Activated T-cell treated with anti-CD3 and anti-CD28 coated beads, Interleukin-2, amount 50 U/mL, for 72 hours (primary cell): Measurements from ENCODE around the gene NSDHL. TPM values are rescaled to one million over a fixed set of nuclear protein-coding genes. Genes with fewer than 3 reads are reported as not detected.
A peak's percentile ranks its signal among the peaks of the same experiment; 100 is the strongest.
"Not testable (repeated sequence)": the region's sequence is repeated elsewhere in the genome, so short reads cannot be mapped to it uniquely, and the experiment has no call there.

Experiments
- ATAC-seq, 2 donors: fragments of 150-1000 bp; cut with Tn5 transposase; replicated peaks in 1 of 2; 2 replicates each; pipeline ENCODE4 v1.10.0; 2021; ENCODE audit warnings: moderate library complexity in 2 of 2, mild to moderate bottlenecking in 1 of 2
- DNase-seq, 2 donors: peaks; one replicate each; pipeline ENCODE4 v3.0.0; 2021 to 2022; ENCODE audit warnings: mixed read lengths in 1 of 2
- H3K27ac Mint-ChIP-seq: one replicate; pipeline ENCODE4 v1.8.0; 2022; ENCODE audit warnings: mild to moderate bottlenecking, moderate library complexity, mixed read lengths
- H3K27me3 Mint-ChIP-seq: one replicate; pipeline ENCODE4 v1.8.0; 2022; ENCODE audit warnings: low read depth, mixed read lengths
- H3K36me3 Mint-ChIP-seq, 2 donors: one replicate each; pipeline ENCODE4 v1.8.0; 2022; ENCODE audit warnings: mixed read lengths in 2 of 2, mild to moderate bottlenecking in 1 of 2; ENCODE audit not compliant: insufficient read depth in 2 of 2
- H3K4me1 Mint-ChIP-seq: one replicate; pipeline ENCODE4 v1.8.0; 2022; ENCODE audit warnings: low read depth, mixed read lengths
- H3K4me3 Mint-ChIP-seq, 2 donors: one replicate each; pipeline ENCODE4 v1.8.0; 2022; ENCODE audit warnings: mild to moderate bottlenecking in 2 of 2, mixed read lengths in 2 of 2, moderate library complexity in 2 of 2
- H3K9me3 Mint-ChIP-seq, 2 donors: one replicate each; pipeline ENCODE4 v1.8.0; 2022; ENCODE audit warnings: mixed read lengths in 2 of 2
- total RNA-seq, 2 donors: library from RNA; stranded (reverse); gene quantifications; one replicate each; pipeline ENCODE4 v1.2.3, GENCODE V29; 2022

NSDHL gene
- total RNA-seq, 2 donors from 2014 or later, result 10.8 to 13.9 TPM

GRCh38 chrX:152822383-152823086, 8.3 kb upstream of the NSDHL start:
- Mint-ChIP-seq H3K36me3 (no peaks in the 10 kb centered on the region), H3K27ac (no peak overlapping the region), H3K4me3 (no peak overlapping the region), H3K27me3 (peaks cover 21% of the 10 kb centered on the region), H3K9me3 (no peaks in the 10 kb centered on the region), H3K4me1 (no peaks in the 10 kb centered on the region)
- DNase-seq (no peak), ATAC-seq (no peak)

GRCh38 chrX:152823657-152824056, 7.2 kb upstream of the NSDHL start:
- no peak overlapping the region for H3K27ac Mint-ChIP-seq
- ATAC-seq (no peak), DNase-seq (no peak)
- peaks cover 14% of the 10 kb centered on the region for H3K27me3 Mint-ChIP-seq
- H3K4me3 Mint-ChIP-seq, result no peak overlapping the region
- H3K9me3 Mint-ChIP-seq, result no peaks in the 10 kb centered on the region
- H3K36me3 Mint-ChIP-seq, result no peaks in the 10 kb centered on the region
- H3K4me1 Mint-ChIP-seq, result no peaks in the 10 kb centered on the region

DNA sequence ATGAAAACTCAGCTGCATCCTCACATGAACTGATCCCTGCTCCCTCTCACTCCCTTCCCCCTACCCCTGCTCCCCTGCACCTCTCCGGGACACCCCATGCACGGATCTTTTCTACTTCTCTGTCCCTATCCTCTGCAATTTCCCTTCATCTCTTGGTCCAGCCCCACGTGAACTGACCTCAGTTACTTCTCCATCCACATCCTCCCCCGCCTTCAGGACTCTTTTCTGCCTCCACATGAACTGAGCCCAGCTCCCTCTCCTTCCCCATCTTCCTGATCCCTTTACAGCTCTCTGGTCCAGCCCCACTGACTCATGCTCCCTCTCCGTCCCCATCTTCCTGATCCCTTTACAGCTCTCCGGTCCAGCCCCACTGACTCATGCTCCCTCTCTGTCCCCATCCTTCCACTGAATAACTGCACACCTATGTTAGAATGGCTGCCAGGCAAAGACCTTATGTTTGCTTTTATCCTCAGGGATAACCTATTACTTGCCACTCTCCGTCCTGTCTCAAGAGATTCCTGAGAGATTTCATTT, 6.0 kb upstream of the NSDHL start:
- no peak overlapping the region for H3K27ac Mint-ChIP-seq
- H3K36me3 Mint-ChIP-seq, result no peaks in the 10 kb centered on the region
- H3K4me3 Mint-ChIP-seq, result no peak overlapping the region
- H3K27me3 Mint-ChIP-seq, result peaks cover 10% of the 10 kb centered on the region
- no peaks in the 10 kb centered on the region for H3K9me3 Mint-ChIP-seq
- ATAC-seq (no peak), DNase-seq (no peak)
- no peaks in the 10 kb centered on the region for H3K4me1 Mint-ChIP-seq

GRCh38 chrX:152831391-152831790, 528 bp downstream of the NSDHL start:
- Mint-ChIP-seq H3K27me3 (peaks cover 18% of the 10 kb centered on the region), H3K27ac (no peak overlapping the region), H3K4me3 (peak overlapping the region; percentile 94 to 96), H3K4me1 (peaks cover 16% of the 10 kb centered on the region), H3K9me3 (no peaks in the 10 kb centered on the region), H3K36me3 (peaks cover 0 to 2% of the 10 kb centered on the region in 2 donors)
- DNase-seq (no peak), ATAC-seq (no peak)

- H3K27me3 Mint-ChIP-seq, result peaks cover 18% of the 10 kb centered on the region
- H3K36me3 Mint-ChIP-seq, result peaks cover 3 to 7% of the 10 kb centered on the region in 2 donors
- peak overlapping the region; percentile 94 to 96 for H3K4me3 Mint-ChIP-seq
- H3K4me1 Mint-ChIP-seq, result peaks cover 16% of the 10 kb centered on the region
- peak overlapping the region; percentile 6 for H3K27ac Mint-ChIP-seq
- ATAC-seq, result no peak
- no peaks in the 10 kb centered on the region for H3K9me3 Mint-ChIP-seq
- DNase-seq, result no peak
Observed at GRCh38 chrX:152832520-152832919, 1.7 kb downstream of the NSDHL start.

DNA sequence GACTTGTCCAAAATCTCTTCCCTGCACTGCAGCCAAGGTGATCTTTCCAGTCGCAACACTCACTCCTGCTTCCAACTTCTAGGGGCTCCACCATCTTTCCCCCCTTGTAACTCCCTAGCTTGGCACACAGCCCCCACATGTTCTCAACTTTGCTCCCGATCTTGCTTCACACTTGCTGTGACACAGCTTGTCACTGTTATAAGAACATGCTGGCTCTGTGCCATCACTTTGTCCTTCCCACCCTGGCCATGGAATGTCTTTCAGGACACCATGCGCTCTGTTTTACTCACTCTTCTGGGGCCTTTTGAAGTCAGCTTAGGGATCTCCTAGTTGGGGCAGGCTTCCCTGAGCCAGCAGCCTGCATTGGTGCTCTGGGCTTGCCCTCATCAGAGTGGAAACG, 2.5 kb downstream of the NSDHL start:
- Mint-ChIP-seq H3K27me3 (peaks cover 18% of the 10 kb centered on the region), H3K9me3 (no peaks in the 10 kb centered on the region), H3K4me1 (peaks cover 16% of the 10 kb centered on the region), H3K27ac (no peak overlapping the region), H3K36me3 (peaks cover 3 to 7% of the 10 kb centered on the region in 2 donors), H3K4me3 (no peak overlapping the region)
- DNase-seq, result no peak
- no peak for ATAC-seq

DNA sequence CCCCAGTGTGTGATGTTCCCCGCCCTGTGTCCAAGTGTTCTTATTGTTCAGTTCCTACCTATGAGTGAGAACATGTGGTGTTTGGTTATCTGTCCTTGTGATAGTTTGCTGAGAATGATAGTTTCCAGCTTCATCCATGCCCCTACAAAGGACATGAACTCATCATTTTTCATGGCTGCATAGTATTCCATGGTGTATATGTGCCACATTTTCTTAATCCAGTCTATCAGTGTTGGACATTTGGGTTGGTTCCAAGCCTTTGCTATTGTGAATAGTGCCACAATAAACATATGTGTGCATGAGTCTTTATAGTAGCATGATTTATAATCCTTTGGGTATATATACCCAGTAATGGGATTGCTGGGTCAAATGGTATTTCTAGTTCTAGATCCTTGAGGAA, 4.6 kb downstream of the NSDHL start:
- H3K36me3 Mint-ChIP-seq, result peaks cover 3 to 10% of the 10 kb centered on the region in 2 donors
- H3K27me3 Mint-ChIP-seq, result peaks cover 19% of the 10 kb centered on the region
- not testable (repeated sequence) for H3K27ac Mint-ChIP-seq, DNase-seq, ATAC-seq, H3K4me3 Mint-ChIP-seq, H3K9me3 Mint-ChIP-seq
- H3K4me1 Mint-ChIP-seq, result peaks cover 16% of the 10 kb centered on the region

GRCh38 chrX:152842772-152843338, 12.0 kb downstream of the NSDHL start:
- Mint-ChIP-seq H3K4me1 (no peaks in the 10 kb centered on the region), H3K9me3 (no peaks in the 10 kb centered on the region), H3K27ac (no peak overlapping the region), H3K4me3 (no peak overlapping the region), H3K36me3 (peaks cover 0 to 4% of the 10 kb centered on the region in 2 donors), H3K27me3 (peaks cover 7% of the 10 kb centered on the region)
- ATAC-seq, result no peak
- DNase-seq, result no peak

DNA sequence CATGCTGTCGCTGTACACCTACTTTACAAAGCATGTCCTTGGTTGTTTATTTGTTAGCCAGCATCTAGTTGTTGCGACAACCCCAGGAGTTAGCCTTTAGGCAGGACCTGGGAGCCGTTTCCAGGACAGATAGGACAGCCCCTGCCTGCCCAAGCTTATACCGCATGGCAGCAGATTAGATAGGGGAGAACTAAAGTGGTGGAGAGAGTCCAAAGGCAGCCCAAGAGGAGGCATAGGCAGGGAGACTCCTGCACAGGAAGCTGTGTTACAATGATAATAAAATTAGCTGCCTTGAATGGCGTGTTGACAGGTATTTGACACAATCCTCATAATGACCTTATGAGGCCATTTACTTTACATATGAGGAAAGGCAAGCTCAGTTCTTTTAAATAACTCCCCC, 13.0 kb downstream of the NSDHL start:
- Mint-ChIP-seq H3K27ac (no peak overlapping the region), H3K36me3 (peaks cover 0 to 5% of the 10 kb centered on the region in 2 donors), H3K27me3 (peaks cover 15% of the 10 kb centered on the region), H3K4me1 (no peaks in the 10 kb centered on the region), H3K9me3 (no peaks in the 10 kb centered on the region), H3K4me3 (no peak overlapping the region)
- DNase-seq (no peak), ATAC-seq (no peak)

DNA sequence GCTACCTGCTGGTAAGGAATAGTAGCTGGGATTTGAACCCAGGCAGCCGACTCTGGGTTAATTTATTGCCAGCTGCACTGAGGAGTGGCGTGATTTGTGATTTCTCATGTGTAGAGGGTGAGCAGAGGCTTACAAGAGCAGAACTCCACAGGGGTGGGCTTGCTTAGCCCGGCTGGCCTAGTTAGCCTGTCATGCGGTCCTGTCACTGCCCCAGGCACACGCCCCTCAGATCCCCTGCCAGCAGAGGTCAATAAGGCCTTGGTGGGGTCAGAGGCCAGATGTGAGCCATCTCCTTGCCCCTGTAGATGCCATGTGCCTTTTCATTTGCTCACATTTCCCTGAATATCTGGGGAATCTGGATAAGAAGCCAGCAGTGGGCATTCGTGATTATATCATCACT, 13.4 kb downstream of the NSDHL start:
- no peak overlapping the region for H3K4me3 Mint-ChIP-seq
- DNase-seq (no peak), ATAC-seq (no peak)
- no peak overlapping the region for H3K27ac Mint-ChIP-seq
- H3K27me3 Mint-ChIP-seq, result peaks cover 18% of the 10 kb centered on the region
- H3K36me3 Mint-ChIP-seq, result peaks cover 0 to 5% of the 10 kb centered on the region in 2 donors
- no peaks in the 10 kb centered on the region for H3K4me1 Mint-ChIP-seq
- H3K9me3 Mint-ChIP-seq, result no peaks in the 10 kb centered on the region

GRCh38 chrX:152845618-152846240, 14.9 kb downstream of the NSDHL start:
- no peaks in the 10 kb centered on the region for H3K9me3 Mint-ChIP-seq
- no peaks in the 10 kb centered on the region for H3K4me1 Mint-ChIP-seq
- H3K36me3 Mint-ChIP-seq, result peaks cover 0 to 1% of the 10 kb centered on the region in 2 donors
- ATAC-seq (no peak), DNase-seq (no peak)
- H3K27ac Mint-ChIP-seq, result no peak overlapping the region
- no peak overlapping the region for H3K4me3 Mint-ChIP-seq
- peaks cover 11% of the 10 kb centered on the region for H3K27me3 Mint-ChIP-seq

GRCh38 chrX:152847281-152847680, 16.4 kb downstream of the NSDHL start:
- DNase-seq (no peak), ATAC-seq (no peak)
- Mint-ChIP-seq H3K9me3 (no peaks in the 10 kb centered on the region), H3K4me1 (no peaks in the 10 kb centered on the region), H3K36me3 (peaks cover 1 to 3% of the 10 kb centered on the region in 2 donors), H3K27ac (no peak overlapping the region), H3K27me3 (peaks cover 11% of the 10 kb centered on the region), H3K4me3 (no peak overlapping the region)

- H3K27me3 Mint-ChIP-seq, result peaks cover 23% of the 10 kb centered on the region
- H3K4me3 Mint-ChIP-seq, result no peak overlapping the region
- DNase-seq, result no peak
- ATAC-seq, result no peak
- no peak overlapping the region for H3K27ac Mint-ChIP-seq
- peaks cover 1 to 3% of the 10 kb centered on the region in 2 donors for H3K36me3 Mint-ChIP-seq
- no peaks in the 10 kb centered on the region for H3K9me3 Mint-ChIP-seq
- H3K4me1 Mint-ChIP-seq, result no peaks in the 10 kb centered on the region
Observed at GRCh38 chrX:152850465-152850864, 19.6 kb downstream of the NSDHL start.
